ENCODE results near the gene WNT2. TPM values are rescaled to one million over a fixed set of nuclear protein-coding genes. Genes with fewer than 3 reads are reported as not detected.

The WNT2 gene
- total RNA-seq, 5 donors from 2014 or later (not counting 1 experiment from before 2014, with no cell fraction given): not detected

GRCh38 chr7:117279931-117280557 is 42.8 kb downstream of the WNT2 start:
- H3K27ac Mint-ChIP-seq: no peak overlapping the region
- 81% methylated on average over 9 of the region's 12 CpGs for WGBS (ENCODE audit: insufficient coverage)
- no peak for DNase-seq
- H3K27ac ChIP-seq (ENCODE audit: low read length): no peak overlapping the region
- no peak overlapping the region for H3K4me3 Mint-ChIP-seq
- H3K4me1 ChIP-seq (ENCODE audit: control insufficient read depth in 1 of 2, extremely low read depth in 1 of 2, insufficient read depth in 2 of 2, low read length in 2 of 2): no peaks in the 10 kb centered on the region
- H3K9me3 Mint-ChIP-seq: peaks cover 0 to 5% (median 0%) of the 10 kb centered on the region in 3 donors
- no peaks in the 10 kb centered on the region for H3K36me3 ChIP-seq (ENCODE audit: control insufficient read depth in 2 of 2, extremely low read depth in 1 of 2, insufficient read depth in 1 of 2, low read length in 1 of 2)
- ChIA-PET POLR2A (no interaction called here), CTCF (no interaction called here)
- peaks cover 4 to 13% of the 10 kb centered on the region in 2 donors for H3K27me3 Mint-ChIP-seq
- H3K4me3 ChIP-seq (ENCODE audit: control insufficient read depth in 1 of 2, extremely low read depth in 1 of 2, low read length in 1 of 2): no peak overlapping the region
- H3K9me3 ChIP-seq: no peaks in the 10 kb centered on the region
- ATAC-seq (replicated peaks in 1 of 4): no peak
- H3K4me1 Mint-ChIP-seq: no peaks in the 10 kb centered on the region
- H3K27me3 ChIP-seq (replicated peaks in 1 of 2; ENCODE audit: control insufficient read depth in 2 of 2, extremely low read depth in 1 of 2, insufficient read depth in 2 of 2, low read length in 1 of 2): no peaks in the 10 kb centered on the region
- no peaks in the 10 kb centered on the region for H3K36me3 Mint-ChIP-seq

DNA sequence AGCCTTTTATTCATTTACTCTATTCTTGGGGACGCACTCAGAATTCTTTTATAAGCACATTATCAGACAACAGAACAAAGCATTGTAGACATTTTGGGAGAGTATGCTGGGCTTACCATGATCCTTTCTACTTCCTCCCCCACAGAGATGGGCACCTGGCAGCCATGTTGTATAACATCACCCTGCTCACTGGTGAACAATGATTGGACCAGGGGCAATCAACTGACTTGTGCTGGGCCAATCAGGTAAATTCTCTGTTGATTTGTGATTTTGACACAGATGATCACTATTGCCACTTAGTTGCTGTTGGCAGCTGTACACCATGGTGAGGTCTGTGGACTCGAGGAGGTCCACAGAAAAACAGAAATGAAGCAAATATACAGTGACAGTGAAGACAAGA is 43.7 kb downstream of the WNT2 start:
- Mint-ChIP-seq H3K36me3 (no peaks in the 10 kb centered on the region), H3K4me1 (no peaks in the 10 kb centered on the region), H3K4me3 (no peak overlapping the region), H3K9me3 (peaks cover 0 to 5% (median 0%) of the 10 kb centered on the region in 3 donors), H3K27me3 (peaks cover 4 to 17% of the 10 kb centered on the region in 2 donors), H3K27ac (no peak overlapping the region)
- no peaks in the 10 kb centered on the region for H3K27me3 ChIP-seq (replicated peaks in 1 of 2; ENCODE audit: control insufficient read depth in 2 of 2, extremely low read depth in 1 of 2, insufficient read depth in 2 of 2, low read length in 1 of 2)
- ChIA-PET POLR2A (no interaction called here), CTCF (no interaction called here)
- H3K4me1 ChIP-seq (ENCODE audit: control insufficient read depth in 1 of 2, extremely low read depth in 1 of 2, insufficient read depth in 2 of 2, low read length in 2 of 2): no peaks in the 10 kb centered on the region
- H3K36me3 ChIP-seq (ENCODE audit: control insufficient read depth in 2 of 2, extremely low read depth in 1 of 2, insufficient read depth in 1 of 2, low read length in 1 of 2): no peaks in the 10 kb centered on the region
- no peak for DNase-seq
- H3K27ac ChIP-seq (ENCODE audit: low read length): no peak overlapping the region
- 43% methylated on average over 1 of the region's 2 CpGs for WGBS (ENCODE audit: insufficient coverage)
- H3K9me3 ChIP-seq: no peaks in the 10 kb centered on the region
- no peak overlapping the region for H3K4me3 ChIP-seq (ENCODE audit: control insufficient read depth in 1 of 2, extremely low read depth in 1 of 2, low read length in 1 of 2)
- ATAC-seq (replicated peaks in 1 of 4): no peak

GRCh38 chr7:117278040-117278439 is 44.8 kb downstream of the WNT2 start:
- H3K4me1 ChIP-seq (ENCODE audit: control insufficient read depth in 1 of 2, extremely low read depth in 1 of 2, insufficient read depth in 2 of 2, low read length in 2 of 2): no peaks in the 10 kb centered on the region
- POLR2A ChIA-PET: no interaction called here
- H3K4me1 Mint-ChIP-seq: no peaks in the 10 kb centered on the region
- H3K9me3 Mint-ChIP-seq: peaks cover 0 to 5% (median 0%) of the 10 kb centered on the region in 3 donors
- H3K27me3 Mint-ChIP-seq: peaks cover 4 to 24% of the 10 kb centered on the region in 2 donors
- no peak overlapping the region for H3K27ac Mint-ChIP-seq
- CTCF ChIA-PET: no interaction called here
- no peaks in the 10 kb centered on the region for H3K36me3 ChIP-seq (ENCODE audit: control insufficient read depth in 2 of 2, extremely low read depth in 1 of 2, insufficient read depth in 1 of 2, low read length in 1 of 2)
- H3K27ac ChIP-seq (ENCODE audit: low read length): no peak overlapping the region
- DNase-seq (no peak), ATAC-seq (replicated peaks in 1 of 4) (no peak)
- no peak overlapping the region for H3K4me3 Mint-ChIP-seq
- no peak overlapping the region for H3K4me3 ChIP-seq (ENCODE audit: control insufficient read depth in 1 of 2, extremely low read depth in 1 of 2, low read length in 1 of 2)
- H3K27me3 ChIP-seq (replicated peaks in 1 of 2; ENCODE audit: control insufficient read depth in 2 of 2, extremely low read depth in 1 of 2, insufficient read depth in 2 of 2, low read length in 1 of 2): no peaks in the 10 kb centered on the region
- 94% methylated on average over 6 of the region's 10 CpGs for WGBS (ENCODE audit: insufficient coverage)
- H3K36me3 Mint-ChIP-seq: no peaks in the 10 kb centered on the region
- H3K9me3 ChIP-seq: no peaks in the 10 kb centered on the region

DNA sequence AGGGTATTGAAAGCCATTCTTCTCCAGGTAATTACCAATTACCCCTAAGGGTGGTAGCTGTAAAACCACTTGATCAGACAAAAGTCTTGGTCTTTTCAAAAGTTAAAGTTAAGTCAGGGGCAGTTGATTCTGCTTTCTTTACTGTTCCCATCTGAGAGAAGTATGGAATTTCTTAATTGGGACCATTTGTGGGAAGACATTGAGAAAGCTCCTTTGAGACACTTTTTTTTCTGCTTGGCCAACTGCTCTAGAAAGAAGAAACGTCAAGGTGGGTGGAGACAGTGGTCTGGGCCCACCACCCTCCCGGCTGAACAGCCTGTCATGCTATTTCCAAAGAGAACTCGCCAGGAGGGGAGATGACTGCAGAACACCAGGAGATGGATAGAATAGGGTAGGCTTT is 45.3 kb downstream of the WNT2 start:
- Histone ChIP-seq H3K27me3 (replicated peaks in 1 of 2; ENCODE audit: control insufficient read depth in 2 of 2, extremely low read depth in 1 of 2, insufficient read depth in 2 of 2, low read length in 1 of 2) (no peaks in the 10 kb centered on the region), H3K36me3 (ENCODE audit: control insufficient read depth in 2 of 2, extremely low read depth in 1 of 2, insufficient read depth in 1 of 2, low read length in 1 of 2) (no peaks in the 10 kb centered on the region), H3K4me1 (ENCODE audit: control insufficient read depth in 1 of 2, extremely low read depth in 1 of 2, insufficient read depth in 2 of 2, low read length in 2 of 2) (no peaks in the 10 kb centered on the region), H3K27ac (ENCODE audit: low read length) (no peak overlapping the region), H3K4me3 (ENCODE audit: control insufficient read depth in 1 of 2, extremely low read depth in 1 of 2, low read length in 1 of 2) (no peak overlapping the region), H3K9me3 (no peaks in the 10 kb centered on the region)
- CTCF ChIA-PET: no interaction called here
- POLR2A ChIA-PET: no interaction called here
- Mint-ChIP-seq H3K36me3 (no peaks in the 10 kb centered on the region), H3K27me3 (peaks cover 5 to 24% of the 10 kb centered on the region in 2 donors), H3K9me3 (peaks cover 0 to 5% (median 0%) of the 10 kb centered on the region in 3 donors), H3K4me1 (no peaks in the 10 kb centered on the region), H3K27ac (no peak overlapping the region), H3K4me3 (no peak overlapping the region)
- ATAC-seq (replicated peaks in 1 of 4) (no peak), DNase-seq (no peak)
- 89% methylated on average over 2 of the region's 3 CpGs for WGBS (ENCODE audit: insufficient coverage)

DNA sequence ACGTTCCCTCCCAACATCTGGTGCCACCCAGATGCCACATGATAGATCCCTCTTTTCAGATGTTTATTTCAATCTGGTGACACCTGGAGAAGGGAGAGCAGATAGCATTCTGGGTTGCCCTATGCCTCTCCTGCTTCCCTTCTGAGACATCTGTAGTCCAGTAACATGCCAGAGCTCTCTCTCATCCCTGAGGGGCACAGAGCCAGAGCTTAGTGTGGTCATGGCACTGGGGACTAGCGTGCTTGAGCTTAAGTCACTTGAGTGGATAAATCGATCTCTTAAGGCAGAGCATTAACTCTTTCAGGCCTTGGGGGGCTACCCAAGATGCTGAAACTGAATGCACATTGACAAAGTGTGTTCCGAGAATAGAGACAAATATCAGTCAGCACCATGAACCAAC is 47.9 kb downstream of the WNT2 start:
- H3K4me1 ChIP-seq (ENCODE audit: control insufficient read depth in 1 of 2, extremely low read depth in 1 of 2, insufficient read depth in 2 of 2, low read length in 2 of 2): no peaks in the 10 kb centered on the region
- H3K27me3 ChIP-seq (replicated peaks in 1 of 2; ENCODE audit: control insufficient read depth in 2 of 2, extremely low read depth in 1 of 2, insufficient read depth in 2 of 2, low read length in 1 of 2): no peaks in the 10 kb centered on the region
- no peaks in the 10 kb centered on the region for H3K36me3 ChIP-seq (ENCODE audit: control insufficient read depth in 2 of 2, extremely low read depth in 1 of 2, insufficient read depth in 1 of 2, low read length in 1 of 2)
- Mint-ChIP-seq H3K9me3 (peaks cover 0 to 3% (median 0%) of the 10 kb centered on the region in 3 donors), H3K27ac (no peak overlapping the region), H3K27me3 (peaks cover 5 to 26% of the 10 kb centered on the region in 2 donors), H3K4me1 (no peaks in the 10 kb centered on the region), H3K4me3 (no peak overlapping the region), H3K36me3 (no peaks in the 10 kb centered on the region)
- CTCF ChIA-PET: interaction anchor here in 1 of 2 donors (0.5 kb wide), 1 partner anchor 31 kb away, joined by 3 read pairs; no protein-coding TSS in a partner anchor
- DNase-seq: no peak
- no peak for ATAC-seq (replicated peaks in 1 of 4)
- no CpG with 5 or more reads among the region's 4 CpGs for WGBS (ENCODE audit: insufficient coverage)
- H3K27ac ChIP-seq (ENCODE audit: low read length): no peak overlapping the region
- H3K9me3 ChIP-seq: no peaks in the 10 kb centered on the region
- POLR2A ChIA-PET: no interaction called here
- H3K4me3 ChIP-seq (ENCODE audit: control insufficient read depth in 1 of 2, extremely low read depth in 1 of 2, low read length in 1 of 2): no peak overlapping the region

- H3K9me3 ChIP-seq: no peaks in the 10 kb centered on the region
- H3K9me3 Mint-ChIP-seq: peaks cover 0 to 3% (median 0%) of the 10 kb centered on the region in 3 donors
- no peaks in the 10 kb centered on the region for H3K4me1 ChIP-seq (ENCODE audit: control insufficient read depth in 1 of 2, extremely low read depth in 1 of 2, insufficient read depth in 2 of 2, low read length in 2 of 2)
- 84% methylated on average over 6 of the region's 11 CpGs for WGBS (ENCODE audit: insufficient coverage)
- H3K27me3 ChIP-seq (replicated peaks in 1 of 2; ENCODE audit: control insufficient read depth in 2 of 2, extremely low read depth in 1 of 2, insufficient read depth in 2 of 2, low read length in 1 of 2): no peaks in the 10 kb centered on the region
- H3K4me1 Mint-ChIP-seq: no peaks in the 10 kb centered on the region
- no peak for ATAC-seq (replicated peaks in 1 of 4)
- CTCF ChIA-PET: no interaction called here
- no peaks in the 10 kb centered on the region for H3K36me3 Mint-ChIP-seq
- no peak overlapping the region for H3K27ac Mint-ChIP-seq
- H3K4me3 ChIP-seq (ENCODE audit: control insufficient read depth in 1 of 2, extremely low read depth in 1 of 2, low read length in 1 of 2): no peak overlapping the region
- no peak for DNase-seq
- H3K27ac ChIP-seq (ENCODE audit: low read length): no peak overlapping the region
- POLR2A ChIA-PET: no interaction called here
- H3K27me3 Mint-ChIP-seq: peaks cover 3 to 23% of the 10 kb centered on the region in 2 donors
- H3K36me3 ChIP-seq (ENCODE audit: control insufficient read depth in 2 of 2, extremely low read depth in 1 of 2, insufficient read depth in 1 of 2, low read length in 1 of 2): no peaks in the 10 kb centered on the region
- no peak overlapping the region for H3K4me3 Mint-ChIP-seq
Observed at GRCh38 chr7:117273814-117274225, 49.0 kb downstream of the WNT2 start.

DNA sequence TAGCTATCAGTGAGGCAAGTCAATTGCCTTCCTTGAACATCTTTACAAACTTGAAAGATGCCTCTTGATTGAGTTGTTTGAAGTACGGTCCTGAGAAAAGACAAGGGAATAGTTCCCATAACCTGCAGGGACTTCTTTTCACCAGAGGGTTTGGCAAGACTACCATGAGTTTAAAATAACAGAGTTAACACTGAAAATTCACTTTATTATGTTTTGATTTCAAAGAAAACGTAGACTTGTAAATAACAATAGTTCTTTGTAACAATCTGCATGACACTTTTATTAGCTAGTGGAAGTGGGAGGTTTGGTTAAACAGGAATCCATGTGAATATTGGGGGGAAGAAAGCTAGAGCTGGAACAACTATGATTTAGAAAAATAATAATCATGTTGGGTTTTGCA is 49.5 kb downstream of the WNT2 start:
- WGBS (ENCODE audit: insufficient coverage): no CpG with 5 or more reads among the region's 2 CpGs

More for the DNA sequence above, 49.5 kb downstream of the WNT2 start:
- CTCF ChIA-PET: no interaction called here
- Mint-ChIP-seq H3K27me3 (peaks cover 3 to 23% of the 10 kb centered on the region in 2 donors), H3K27ac (no peak overlapping the region), H3K4me1 (no peaks in the 10 kb centered on the region), H3K9me3 (peaks cover 0 to 3% (median 0%) of the 10 kb centered on the region in 3 donors), H3K4me3 (no peak overlapping the region), H3K36me3 (no peaks in the 10 kb centered on the region)
- POLR2A ChIA-PET: no interaction called here
- ATAC-seq (replicated peaks in 1 of 4) (no peak), DNase-seq (no peak)
- Histone ChIP-seq H3K36me3 (ENCODE audit: control insufficient read depth in 2 of 2, extremely low read depth in 1 of 2, insufficient read depth in 1 of 2, low read length in 1 of 2) (no peaks in the 10 kb centered on the region), H3K4me1 (ENCODE audit: control insufficient read depth in 1 of 2, extremely low read depth in 1 of 2, insufficient read depth in 2 of 2, low read length in 2 of 2) (no peaks in the 10 kb centered on the region), H3K9me3 (no peaks in the 10 kb centered on the region), H3K27ac (ENCODE audit: low read length) (no peak overlapping the region), H3K27me3 (replicated peaks in 1 of 2; ENCODE audit: control insufficient read depth in 2 of 2, extremely low read depth in 1 of 2, insufficient read depth in 2 of 2, low read length in 1 of 2) (no peaks in the 10 kb centered on the region), H3K4me3 (ENCODE audit: control insufficient read depth in 1 of 2, extremely low read depth in 1 of 2, low read length in 1 of 2) (no peak overlapping the region)

All from T-cell (primary cell).